HUES64 (cell line): ENCODE results near the gene IFT20.
"Not testable (repeated sequence)": the region's sequence is repeated elsewhere in the genome, so short reads cannot be mapped to it uniquely, and the experiment has no call there.

Experiments
- H3K27ac ChIP-seq: 2 replicates; pipeline ENCODE4 v1.7.0; 2013; ENCODE audit warnings: low read depth, low read length, inconsistent platforms
- H3K27me3 ChIP-seq: 2 replicates; pipeline ENCODE4 v1.6.1; 2013; ENCODE audit warnings: mild to moderate bottlenecking, low read length; ENCODE audit not compliant: insufficient read depth
- H3K36me3 ChIP-seq: 2 replicates; pipeline ENCODE4 v1.6.1; 2013; ENCODE audit warnings: mild to moderate bottlenecking, low read length; ENCODE audit not compliant: insufficient read depth
- H3K4me1 ChIP-seq: 2 replicates; pipeline ENCODE4 v1.6.1; 2013; ENCODE audit warnings: mild to moderate bottlenecking, low read length, moderate library complexity; ENCODE audit not compliant: insufficient read depth
- H3K4me3 ChIP-seq: 2 replicates; pipeline ENCODE4 v1.5.1; 2013; ENCODE audit warnings: mild to moderate bottlenecking, low read length, moderate library complexity
- H3K9ac ChIP-seq: 2 replicates; pipeline ENCODE4 v1.6.1; 2013; ENCODE audit warnings: mild to moderate bottlenecking, low read depth, low read length
- H3K9me3 ChIP-seq: 2 replicates; pipeline ENCODE4 v1.6.1; 2013; ENCODE audit warnings: low read depth, low read length; ENCODE audit not compliant: insufficient read depth
- WGBS: fragments of 150-250, 120-280 bp; methylation state at CpG from one replicate; pipeline ENCODE4 v1.1.7; 2013; ENCODE audit warnings: missing lambda C conversion rate; 5-methylcytosine and 5-hydroxymethylcytosine counted together

Gene IFT20

GRCh38 chr17:28295677-28296578 is 39.3 kb downstream of the IFT20 start:
- WGBS = 85% methylated on average over 2 of the region's 3 CpGs
- no peaks in the 10 kb centered on the region for H3K36me3 ChIP-seq

GRCh38 chr17:28293994-28294393 is 41.3 kb downstream of the IFT20 start:
- Histone ChIP-seq H3K4me1 (no peaks in the 10 kb centered on the region), H3K27ac (no peak overlapping the region), H3K9ac (no peak overlapping the region), H3K27me3 (no peaks in the 10 kb centered on the region), H3K4me3 (no peak overlapping the region), H3K36me3 (no peaks in the 10 kb centered on the region), H3K9me3 (no peaks in the 10 kb centered on the region)
- 98% methylated on average over 6 of the region's 6 CpGs for WGBS

More at GRCh38 chr17:28295677-28296578, 39.3 kb downstream of the IFT20 start:
- Histone ChIP-seq H3K4me1 (no peaks in the 10 kb centered on the region), H3K9me3 (no peaks in the 10 kb centered on the region), H3K4me3 (no peak overlapping the region), H3K27ac (no peak overlapping the region), H3K9ac (no peak overlapping the region), H3K27me3 (no peaks in the 10 kb centered on the region)

- not testable (repeated sequence) for H3K36me3 ChIP-seq, H3K4me3 ChIP-seq, H3K9ac ChIP-seq, H3K9me3 ChIP-seq, H3K27ac ChIP-seq, H3K27me3 ChIP-seq, H3K4me1 ChIP-seq
- 88% methylated on average over 12 of the region's 12 CpGs for WGBS
These were observed 42.4 kb downstream of the IFT20 start for GRCh38 chr17:28292878-28293277.

- H3K36me3 ChIP-seq = no peaks in the 10 kb centered on the region
- no peaks in the 10 kb centered on the region for H3K27me3 ChIP-seq
- no peaks in the 10 kb centered on the region for H3K4me1 ChIP-seq
- no peak overlapping the region for H3K9ac ChIP-seq
- H3K27ac ChIP-seq = no peak overlapping the region
- H3K9me3 ChIP-seq = no peaks in the 10 kb centered on the region
- H3K4me3 ChIP-seq = no peak overlapping the region
- no CpG with 5 or more reads among the region's 1 CpG for WGBS
These were observed 43.4 kb downstream of the IFT20 start for GRCh38 chr17:28291780-28292330.

GRCh38 chr17:28290703-28291102 is 44.6 kb downstream of the IFT20 start:
- no peaks in the 10 kb centered on the region for H3K27me3 ChIP-seq
- no peak overlapping the region for H3K27ac ChIP-seq
- no peaks in the 10 kb centered on the region for H3K9me3 ChIP-seq
- WGBS = 86% methylated on average over 2 of the region's 2 CpGs
- H3K36me3 ChIP-seq = no peaks in the 10 kb centered on the region
- no peak overlapping the region for H3K4me3 ChIP-seq
- no peak overlapping the region for H3K9ac ChIP-seq
- H3K4me1 ChIP-seq = no peaks in the 10 kb centered on the region

GRCh38 chr17:28285965-28286364 is 49.3 kb downstream of the IFT20 start:
- H3K36me3 ChIP-seq = no peaks in the 10 kb centered on the region
- no peak overlapping the region for H3K27ac ChIP-seq
- H3K27me3 ChIP-seq = no peaks in the 10 kb centered on the region
- H3K9me3 ChIP-seq = no peaks in the 10 kb centered on the region
- H3K4me1 ChIP-seq = no peaks in the 10 kb centered on the region
- 100% methylated on average over 1 of the region's 2 CpGs for WGBS
- no peak overlapping the region for H3K9ac ChIP-seq
- no peak overlapping the region for H3K4me3 ChIP-seq

- Histone ChIP-seq H3K4me3 (no peak overlapping the region), H3K9me3 (no peaks in the 10 kb centered on the region), H3K9ac (no peak overlapping the region), H3K4me1 (no peaks in the 10 kb centered on the region), H3K27ac (no peak overlapping the region), H3K27me3 (no peaks in the 10 kb centered on the region), H3K36me3 (no peaks in the 10 kb centered on the region)
- 78% methylated on average over 6 of the region's 7 CpGs for WGBS
These were observed 52.7 kb downstream of the IFT20 start for GRCh38 chr17:28282596-28282995.

GRCh38 chr17:28280826-28281225 is 54.4 kb downstream of the IFT20 start:
- no peak overlapping the region for H3K4me3 ChIP-seq
- H3K9me3 ChIP-seq = no peaks in the 10 kb centered on the region
- 93% methylated on average over 2 of the region's 3 CpGs for WGBS
- no peaks in the 10 kb centered on the region for H3K27me3 ChIP-seq
- no peak overlapping the region for H3K27ac ChIP-seq
- H3K4me1 ChIP-seq = no peaks in the 10 kb centered on the region
- H3K36me3 ChIP-seq = no peaks in the 10 kb centered on the region
- no peak overlapping the region for H3K9ac ChIP-seq

- H3K36me3 ChIP-seq = no peaks in the 10 kb centered on the region
- H3K9ac ChIP-seq = no peak overlapping the region
- H3K27ac ChIP-seq = no peak overlapping the region
- H3K4me1 ChIP-seq = 0 out of 2 replicates have a peak, but pooled peaks cover 7% of the 10 kb centered on the region
- no peak overlapping the region for H3K4me3 ChIP-seq
- no peaks in the 10 kb centered on the region for H3K9me3 ChIP-seq
- WGBS = 96% methylated on average over 6 of the region's 6 CpGs
- H3K27me3 ChIP-seq = no peaks in the 10 kb centered on the region
These were observed 55.9 kb downstream of the IFT20 start for GRCh38 chr17:28279411-28279810.
